Astrocyte (in vitro differentiated cells and primary cell): ENCODE results near the gene NCK2. TPM values are rescaled to one million over a fixed set of nuclear protein-coding genes. Genes with fewer than 3 reads are reported as not detected.

Source experiments
- DNase-seq: peaks from one replicate; pipeline ENCODE4 v3.0.0-alpha.2; 2010; ENCODE audit warnings: low read depth
- FAIRE-seq: peaks from 2 replicates; lab custom pipeline; 2011; peaks lifted over from hg19 to GRCh38; lab: Jason Lieb, UNC
- H2AFZ ChIP-seq: 2 replicates; pipeline ENCODE4 v1.6.0; 2012; ENCODE audit warnings: low read depth, low read length, inconsistent platforms
- H3K27ac ChIP-seq: 2 replicates; pipeline ENCODE4 v1.5.1; 2011; ENCODE audit warnings: low read depth, low read length, inconsistent platforms
- H3K27me3 ChIP-seq: 2 replicates; pipeline ENCODE4 v1.6.0; 2011; ENCODE audit warnings: low read length, inconsistent platforms; ENCODE audit not compliant: insufficient read depth
- H3K36me3 ChIP-seq: 2 replicates; pipeline ENCODE4 v1.5.1; 2011; ENCODE audit warnings: low read length, inconsistent platforms; ENCODE audit not compliant: insufficient read depth
- H3K4me1 ChIP-seq: 2 replicates; pipeline ENCODE4 v1.5.1; 2011; ENCODE audit warnings: low read length, inconsistent platforms; ENCODE audit not compliant: insufficient read depth
- H3K4me2 ChIP-seq: 2 replicates; pipeline ENCODE4 v1.6.0; 2012; ENCODE audit warnings: low read length, inconsistent platforms
- H3K4me3 ChIP-seq: 2 replicates; pipeline ENCODE4 v1.5.1; 2011; ENCODE audit warnings: low read depth, mild to moderate bottlenecking, low read length, inconsistent platforms; ENCODE audit not compliant: insufficient read depth
- H3K79me2 ChIP-seq: 2 replicates; pipeline ENCODE4 v1.6.0; 2012; ENCODE audit warnings: mild to moderate bottlenecking, low read length, inconsistent platforms; ENCODE audit not compliant: insufficient read depth
- H3K9ac ChIP-seq: 2 replicates; pipeline ENCODE4 v1.6.0; 2012; ENCODE audit warnings: mild to moderate bottlenecking, low read length, inconsistent platforms
- H3K9me3 ChIP-seq: 2 replicates; pipeline ENCODE4 v1.5.1; 2012; ENCODE audit warnings: low read depth, mild to moderate bottlenecking, low read length, inconsistent platforms; ENCODE audit not compliant: insufficient read depth
- H4K20me1 ChIP-seq: 2 replicates; pipeline ENCODE4 v1.6.0; 2012; ENCODE audit warnings: low read length, inconsistent platforms; ENCODE audit not compliant: insufficient read depth
- H3K27ac Mint-ChIP-seq: one replicate; pipeline ENCODE4 v1.8.0; 2021; ENCODE audit warnings: mild to moderate bottlenecking, mixed read lengths; ENCODE audit not compliant: unreplicated experiment
- H3K27me3 Mint-ChIP-seq: one replicate; pipeline ENCODE4 v1.8.0; 2021; ENCODE audit warnings: low read depth, mixed read lengths; ENCODE audit not compliant: unreplicated experiment
- H3K36me3 Mint-ChIP-seq: one replicate; pipeline ENCODE4 v1.8.0; 2021; ENCODE audit warnings: low read depth, mixed read lengths; ENCODE audit not compliant: unreplicated experiment
- H3K4me1 Mint-ChIP-seq: one replicate; pipeline ENCODE4 v1.8.0; 2021; ENCODE audit warnings: low read depth, mixed read lengths; ENCODE audit not compliant: unreplicated experiment
- H3K4me3 Mint-ChIP-seq: one replicate; pipeline ENCODE4 v1.8.0; 2021; ENCODE audit warnings: mild to moderate bottlenecking, moderate library complexity, mixed read lengths; ENCODE audit not compliant: unreplicated experiment
- H3K9me3 Mint-ChIP-seq: one replicate; pipeline ENCODE4 v1.8.0; 2021; ENCODE audit warnings: mild to moderate bottlenecking, mixed read lengths; ENCODE audit not compliant: unreplicated experiment
- CTCF ChIP-seq: IDR thresholded peaks from 2 replicates; pipeline ENCODE4 v1.5.1; 2011; ENCODE audit warnings: low read depth, mild to moderate bottlenecking, inconsistent platforms, low read length, moderate library complexity; ENCODE audit not compliant: insufficient read depth
- EZH2 ChIP-seq: IDR thresholded peaks from 2 replicates; pipeline ENCODE4 v1.6.1; 2012; ENCODE audit warnings: mild to moderate bottlenecking, low read length, inconsistent platforms; ENCODE audit not compliant: insufficient read depth
- total RNA-seq: library from RNA; stranded (reverse); gene quantifications from 2 replicates; pipeline ENCODE4 v1.2.1, GENCODE V29; 2021

Gene NCK2
- total RNA-seq, 1 donor from 2014 or later, result 61.6 TPM

- Histone ChIP-seq H3K4me2 (no peak overlapping the region), H3K27ac (no peak overlapping the region), H2AFZ (no peak overlapping the region), H4K20me1 (peaks cover 60% of the 10 kb centered on the region), H3K27me3 (no peaks in the 10 kb centered on the region), H3K4me3 (no peak overlapping the region), H3K4me1 (no peaks in the 10 kb centered on the region), H3K36me3 (peaks cover 2% of the 10 kb centered on the region), H3K79me2 (peaks cover 21% of the 10 kb centered on the region), H3K9ac (no peak overlapping the region), H3K9me3 (no peaks in the 10 kb centered on the region)
- TF ChIP-seq EZH2 (no peak), CTCF (no peak)
- Mint-ChIP-seq H3K4me3 (no peak overlapping the region), H3K27me3 (no peaks in the 10 kb centered on the region), H3K4me1 (peaks cover 14% of the 10 kb centered on the region), H3K36me3 (peaks cover 10% of the 10 kb centered on the region), H3K9me3 (no peaks in the 10 kb centered on the region), H3K27ac (no peak overlapping the region)
- no peak for DNase-seq
- FAIRE-seq, result no peak
Measured at GRCh38 chr2:105858868-105859693, 114.4 kb downstream of the NCK2 start.

GRCh38 chr2:105859694-105859951 lies 114.9 kb downstream of the NCK2 start:
- H3K36me3 Mint-ChIP-seq, result peaks cover 10% of the 10 kb centered on the region
- Histone ChIP-seq H4K20me1 (peaks cover 65% of the 10 kb centered on the region), H3K4me1 (no peaks in the 10 kb centered on the region), H3K27ac (no peak overlapping the region), H3K4me2 (no peak overlapping the region), H2AFZ (no peak overlapping the region), H3K36me3 (peaks cover 2% of the 10 kb centered on the region), H3K79me2 (peaks cover 24% of the 10 kb centered on the region), H3K9me3 (no peaks in the 10 kb centered on the region), H3K4me3 (no peak overlapping the region), H3K27me3 (no peaks in the 10 kb centered on the region), H3K9ac (no peak overlapping the region)
- no peak overlapping the region for H3K27ac Mint-ChIP-seq
- DNase-seq, result no peak
- no peaks in the 10 kb centered on the region for H3K9me3 Mint-ChIP-seq
- peaks cover 14% of the 10 kb centered on the region for H3K4me1 Mint-ChIP-seq
- FAIRE-seq, result no peak
- no peaks in the 10 kb centered on the region for H3K27me3 Mint-ChIP-seq
- no peak overlapping the region for H3K4me3 Mint-ChIP-seq
- TF ChIP-seq EZH2 (no peak), CTCF (no peak)

GRCh38 chr2:105860567-105860966 lies 115.9 kb downstream of the NCK2 start:
- Mint-ChIP-seq H3K27ac (no peak overlapping the region), H3K4me3 (no peak overlapping the region), H3K27me3 (no peaks in the 10 kb centered on the region), H3K4me1 (peaks cover 17% of the 10 kb centered on the region), H3K36me3 (peaks cover 6% of the 10 kb centered on the region), H3K9me3 (no peaks in the 10 kb centered on the region)
- H3K4me1 ChIP-seq, result peaks cover 8% of the 10 kb centered on the region
- TF ChIP-seq EZH2 (no peak), CTCF (no peak)
- H3K36me3 ChIP-seq, result peaks cover 2% of the 10 kb centered on the region
- H3K79me2 ChIP-seq, result peaks cover 28% of the 10 kb centered on the region
- H3K4me3 ChIP-seq, result no peak overlapping the region
- DNase-seq (no peak), FAIRE-seq (no peak)
- no peaks in the 10 kb centered on the region for H3K9me3 ChIP-seq
- no peak overlapping the region for H2AFZ ChIP-seq
- H3K4me2 ChIP-seq, result no peak overlapping the region
- no peaks in the 10 kb centered on the region for H3K27me3 ChIP-seq
- no peak overlapping the region for H3K9ac ChIP-seq
- peaks cover 71% of the 10 kb centered on the region for H4K20me1 ChIP-seq
- H3K27ac ChIP-seq, result no peak overlapping the region
